Panc1 (cell line): ENCODE data around the gene DRGX. TPM values are rescaled to one million over a fixed set of nuclear protein-coding genes. Genes with fewer than 3 reads are reported as not detected.

ENCODE experiments used
- ATAC-seq: fragments of 200-7000 bp; cut with Tn5 transposase; 2 replicates; pipeline ENCODE4 v1.9.1; 2020; ENCODE audit warnings: mild to moderate bottlenecking, moderate library complexity
- BruUV-seq: library from RNA; stranded (reverse); fragments of 400-500 nt; replicated peaks from 2 replicates; lab custom pipeline; 2021; lab: Mats Ljungman, UMichigan
- CTCF ChIA-PET: fragments of 300-600 bp; sonication (Branson Sonifier 250); formaldehyde crosslinking; loops from one replicate; lab custom pipeline; 2022; ENCODE audit warnings: antibody characterized with exemption; lab: Charles Lee
- POLR2A ChIA-PET: fragments of 300-600 bp; sonication (Branson Sonifier 250); formaldehyde crosslinking; loops from one replicate; lab custom pipeline; 2022; ENCODE audit warnings: antibody characterized with exemption; lab: Charles Lee
- DNase-seq: peaks from one replicate; pipeline ENCODE4 v3.0.0-alpha.2; 2010; ENCODE audit warnings: low read depth, low spot score
- H3K27ac ChIP-seq: 2 replicates; pipeline ENCODE4 v1.5.1; 2011; ENCODE audit warnings: mild to moderate bottlenecking, low read length, inconsistent platforms
- H3K27me3 ChIP-seq: fragments of 200-500 bp; sonication (Bioruptor generic); 2 replicates; pipeline ENCODE4 v1.6.0; 2014; ENCODE audit warnings: low read length, inconsistent platforms; ENCODE audit not compliant: control insufficient read depth, insufficient read depth
- H3K36me3 ChIP-seq: fragments of 200-500 bp; sonication (Bioruptor generic); 2 replicates; pipeline ENCODE4 v1.5.1; 2014; ENCODE audit warnings: inconsistent platforms, mild to moderate bottlenecking, low read length, moderate library complexity; ENCODE audit not compliant: control insufficient read depth, insufficient read depth
- H3K4me1 ChIP-seq: 2 replicates; pipeline ENCODE4 v1.5.1; 2011; ENCODE audit warnings: inconsistent platforms, mild to moderate bottlenecking, low read length, moderate library complexity; ENCODE audit not compliant: control insufficient read depth, insufficient read depth
- H3K4me3 ChIP-seq, 2 experiments: 2 replicates each; pipeline ENCODE4 v1.5.1; 2011 to 2012; ENCODE audit warnings: low read depth in 2 of 2, low read length in 2 of 2, mild to moderate bottlenecking in 2 of 2, inconsistent platforms in 1 of 2, moderate library complexity in 1 of 2
- H3K9me3 ChIP-seq: fragments of 200-500 bp; sonication (Bioruptor generic); 2 replicates; pipeline ENCODE4 v1.5.1; 2014; ENCODE audit warnings: low read depth, mild to moderate bottlenecking, inconsistent platforms, low read length, moderate library complexity; ENCODE audit not compliant: control insufficient read depth, insufficient read depth
- CTCF ChIP-seq: fragments of 450-650 bp; IDR thresholded peaks from 2 replicates; pipeline ENCODE4 v1.5.1; 2017; ENCODE audit warnings: mild to moderate bottlenecking
- POLR2AphosphoS5 ChIP-seq: IDR thresholded peaks from 2 replicates; pipeline ENCODE4 v1.6.1; 2012; ENCODE audit warnings: mild to moderate bottlenecking, low read depth, low read length, moderate library complexity
- REST ChIP-seq, 2 experiments: IDR thresholded peaks; 2 replicates each; pipeline ENCODE4 v1.6.1; 2011 to 2012; ENCODE audit warnings: low read depth in 2 of 2, control low read depth in 1 of 2, low read length in 1 of 2, mild to moderate bottlenecking in 1 of 2, moderate library complexity in 1 of 2; ENCODE audit not compliant: insufficient read depth in 1 of 2
- SIN3A ChIP-seq: IDR thresholded peaks from 2 replicates; pipeline ENCODE4 v1.6.1; 2012; ENCODE audit warnings: low read depth, mild to moderate bottlenecking, low read length, moderate library complexity, borderline replicate concordance; ENCODE audit not compliant: insufficient read depth
- TCF7L2 ChIP-seq: IDR thresholded peaks from 2 replicates; pipeline ENCODE4 v1.6.1; 2011; ENCODE audit warnings: mild to moderate bottlenecking, low read depth, low read length, inconsistent platforms
- in situ Hi-C: cut with HindIII; loops from 2 replicates; pipeline ENCODE4 v1.10.0; 2016; ENCODE audit warnings: low sequenced_read_pairs, low pct_unique_long_range_greater_than_20kb
- intact Hi-C: fragments of 100-400 bp; cut with micrococcal nuclease; formaldehyde crosslinking; loops from one replicate; pipeline ENCODE4 v1.10.0; 2022; ENCODE audit not compliant: unreplicated experiment
- total RNA-seq: library from RNA; stranded (reverse); gene quantifications from one replicate; pipeline ENCODE4 v1.2.1, GENCODE V29; 2021; ENCODE audit not compliant: unreplicated experiment

Gene DRGX
- total RNA-seq, 1 experiment from 2014 or later = 0.15 TPM

- BruUV-seq = no TSS peak
- no peak for ATAC-seq
- no peaks in the 10 kb centered on the region; the same call in none of the 2 replicates for H3K27me3 ChIP-seq
- no peaks in the 10 kb centered on the region for H3K9me3 ChIP-seq
- CTCF ChIA-PET = no interaction called here
- no peak for TF ChIP-seq CTCF
- TF ChIP-seq REST (IDR thresholded peaks at IDR 0.05; ENCODE audit: insufficient read depth in 1 of 2, low read depth in 2 of 2, low read length in 1 of 2) = no peak
- TF ChIP-seq SIN3A = no peak
- no peak for TF ChIP-seq TCF7L2
- no peak for TF ChIP-seq POLR2AphosphoS5
- intact Hi-C loops = no loop called here
- H3K36me3 ChIP-seq = no peaks in the 10 kb centered on the region
- H3K4me3 ChIP-seq = no peak overlapping the region
- no peak overlapping the region for H3K27ac ChIP-seq
- no peaks in the 10 kb centered on the region for H3K4me1 ChIP-seq
- DNase-seq = no peak
- in situ Hi-C loops = no loop called here
- POLR2A ChIA-PET = no interaction called here
Observed at GRCh38 chr10:49321021-49321420, 74.9 kb downstream of the DRGX start.

- no peak for ATAC-seq
- no peaks in the 10 kb centered on the region; the same call in none of the 2 replicates for H3K27me3 ChIP-seq
- intact Hi-C loops (no loop called here), in situ Hi-C loops (no loop called here)
- CTCF ChIA-PET = no interaction called here
- no peak for TF ChIP-seq POLR2AphosphoS5
- no peak for TF ChIP-seq REST (IDR thresholded peaks at IDR 0.05; ENCODE audit: insufficient read depth in 1 of 2, low read depth in 2 of 2, low read length in 1 of 2)
- no peak for TF ChIP-seq SIN3A
- TF ChIP-seq CTCF = no peak
- no peak for TF ChIP-seq TCF7L2
- DNase-seq = no peak
- H3K4me1 ChIP-seq = no peaks in the 10 kb centered on the region
- H3K36me3 ChIP-seq = no peaks in the 10 kb centered on the region
- no peak overlapping the region for H3K27ac ChIP-seq
- BruUV-seq = no TSS peak
- H3K4me3 ChIP-seq = no peak overlapping the region
- POLR2A ChIA-PET = no interaction called here
- H3K9me3 ChIP-seq = no peaks in the 10 kb centered on the region
Observed at GRCh38 chr10:49320191-49320590, 75.7 kb downstream of the DRGX start.
